Panc1 (cell line): ENCODE measurements around the gene TRPM1. TPM values are rescaled to one million over a fixed set of nuclear protein-coding genes. Genes with fewer than 3 reads are reported as not detected.

Source experiments
- ATAC-seq: fragments of 200-7000 bp; cut with Tn5 transposase; 2 replicates; pipeline ENCODE4 v1.9.1; 2020; ENCODE audit warnings: mild to moderate bottlenecking, moderate library complexity
- BruUV-seq: library from RNA; stranded (reverse); fragments of 400-500 nt; replicated peaks from 2 replicates; lab custom pipeline; 2021; lab: Mats Ljungman, UMichigan
- CTCF ChIA-PET: fragments of 300-600 bp; sonication (Branson Sonifier 250); formaldehyde crosslinking; loops from one replicate; lab custom pipeline; 2022; ENCODE audit warnings: antibody characterized with exemption; lab: Charles Lee
- POLR2A ChIA-PET: fragments of 300-600 bp; sonication (Branson Sonifier 250); formaldehyde crosslinking; loops from one replicate; lab custom pipeline; 2022; ENCODE audit warnings: antibody characterized with exemption; lab: Charles Lee
- DNase-seq: peaks from one replicate; pipeline ENCODE4 v3.0.0-alpha.2; 2010; ENCODE audit warnings: low read depth, low spot score
- H3K27ac ChIP-seq: 2 replicates; pipeline ENCODE4 v1.5.1; 2011; ENCODE audit warnings: mild to moderate bottlenecking, low read length, inconsistent platforms
- H3K27me3 ChIP-seq: fragments of 200-500 bp; sonication (Bioruptor generic); 2 replicates; pipeline ENCODE4 v1.6.0; 2014; ENCODE audit warnings: low read length, inconsistent platforms; ENCODE audit not compliant: control insufficient read depth, insufficient read depth
- H3K36me3 ChIP-seq: fragments of 200-500 bp; sonication (Bioruptor generic); 2 replicates; pipeline ENCODE4 v1.5.1; 2014; ENCODE audit warnings: inconsistent platforms, mild to moderate bottlenecking, low read length, moderate library complexity; ENCODE audit not compliant: control insufficient read depth, insufficient read depth
- H3K4me1 ChIP-seq: 2 replicates; pipeline ENCODE4 v1.5.1; 2011; ENCODE audit warnings: inconsistent platforms, mild to moderate bottlenecking, low read length, moderate library complexity; ENCODE audit not compliant: control insufficient read depth, insufficient read depth
- H3K4me3 ChIP-seq, 2 experiments: 2 replicates each; pipeline ENCODE4 v1.5.1; 2011 to 2012; ENCODE audit warnings: low read depth in 2 of 2, low read length in 2 of 2, mild to moderate bottlenecking in 2 of 2, inconsistent platforms in 1 of 2, moderate library complexity in 1 of 2
- H3K9me3 ChIP-seq: fragments of 200-500 bp; sonication (Bioruptor generic); 2 replicates; pipeline ENCODE4 v1.5.1; 2014; ENCODE audit warnings: low read depth, mild to moderate bottlenecking, inconsistent platforms, low read length, moderate library complexity; ENCODE audit not compliant: control insufficient read depth, insufficient read depth
- CTCF ChIP-seq: fragments of 450-650 bp; IDR thresholded peaks from 2 replicates; pipeline ENCODE4 v1.5.1; 2017; ENCODE audit warnings: mild to moderate bottlenecking
- POLR2AphosphoS5 ChIP-seq: IDR thresholded peaks from 2 replicates; pipeline ENCODE4 v1.6.1; 2012; ENCODE audit warnings: mild to moderate bottlenecking, low read depth, low read length, moderate library complexity
- SIN3A ChIP-seq: IDR thresholded peaks from 2 replicates; pipeline ENCODE4 v1.6.1; 2012; ENCODE audit warnings: low read depth, mild to moderate bottlenecking, low read length, moderate library complexity, borderline replicate concordance; ENCODE audit not compliant: insufficient read depth
- TCF7L2 ChIP-seq: IDR thresholded peaks from 2 replicates; pipeline ENCODE4 v1.6.1; 2011; ENCODE audit warnings: mild to moderate bottlenecking, low read depth, low read length, inconsistent platforms
- in situ Hi-C: cut with HindIII; loops from 2 replicates; pipeline ENCODE4 v1.10.0; 2016; ENCODE audit warnings: low sequenced_read_pairs, low pct_unique_long_range_greater_than_20kb
- intact Hi-C: fragments of 100-400 bp; cut with micrococcal nuclease; formaldehyde crosslinking; loops from one replicate; pipeline ENCODE4 v1.10.0; 2022; ENCODE audit not compliant: unreplicated experiment
- total RNA-seq: library from RNA; stranded (reverse); gene quantifications from one replicate; pipeline ENCODE4 v1.2.1, GENCODE V29; 2021; ENCODE audit not compliant: unreplicated experiment
- TF ChIP-seq, protein P1 (sequence below), 2 experiments: IDR thresholded peaks; 2 replicates each; pipeline ENCODE4 v1.6.1; 2011 to 2012; ENCODE audit warnings: low read depth in 2 of 2, control low read depth in 1 of 2, low read length in 1 of 2, mild to moderate bottlenecking in 1 of 2, moderate library complexity in 1 of 2; ENCODE audit not compliant: insufficient read depth in 1 of 2

Gene TRPM1
- total RNA-seq, 1 experiment from 2014 or later, result not detected

DNA sequence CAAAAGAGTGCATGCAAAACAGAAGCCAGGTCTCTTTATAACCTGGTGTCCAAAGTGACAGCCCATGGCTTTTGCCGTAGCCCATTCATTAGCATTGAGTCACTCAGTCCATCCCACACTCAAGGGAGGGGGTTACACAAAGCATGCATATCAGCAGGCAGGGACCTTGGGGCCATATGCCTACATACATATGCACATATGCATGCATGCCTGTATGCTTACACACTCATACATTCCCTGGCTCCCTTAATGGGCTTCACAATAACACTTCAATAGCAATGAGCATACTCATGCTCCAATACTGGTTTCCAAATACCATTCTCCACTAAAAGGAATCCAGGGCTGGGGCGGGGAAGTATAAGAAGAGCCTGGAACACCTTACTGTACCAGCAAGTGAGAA, 22.0 kb downstream of the TRPM1 start:
- ChIA-PET CTCF (no interaction called here), POLR2A (no interaction called here)
- no peak for ATAC-seq

DNA sequence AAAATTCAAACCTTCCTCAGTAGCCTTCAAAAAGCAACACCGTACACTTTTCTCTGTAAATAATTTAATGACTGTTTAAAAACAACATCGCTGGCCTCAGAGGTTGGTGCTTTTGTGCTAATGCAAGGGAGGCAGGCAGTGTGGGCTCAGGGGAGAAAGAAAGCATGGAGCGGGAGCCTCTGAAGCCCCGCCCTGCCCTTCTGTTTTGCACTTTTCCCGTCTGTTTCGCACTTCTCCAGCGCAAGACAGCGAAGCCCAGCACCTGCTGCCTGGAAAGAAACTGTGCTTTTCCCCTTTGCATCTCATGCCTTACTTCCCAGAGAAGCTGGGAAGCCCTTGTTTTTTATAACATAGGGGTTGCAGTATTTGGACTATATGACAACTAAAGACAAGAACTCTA, 23.1 kb downstream of the TRPM1 start:
- BruUV-seq, result no TSS peak
- TF ChIP-seq SIN3A, result no peak
- no peak for TF ChIP-seq POLR2AphosphoS5
- no peak for TF ChIP-seq TCF7L2
- TF ChIP-seq CTCF, result no peak
- TF ChIP-seq, protein P1, sequence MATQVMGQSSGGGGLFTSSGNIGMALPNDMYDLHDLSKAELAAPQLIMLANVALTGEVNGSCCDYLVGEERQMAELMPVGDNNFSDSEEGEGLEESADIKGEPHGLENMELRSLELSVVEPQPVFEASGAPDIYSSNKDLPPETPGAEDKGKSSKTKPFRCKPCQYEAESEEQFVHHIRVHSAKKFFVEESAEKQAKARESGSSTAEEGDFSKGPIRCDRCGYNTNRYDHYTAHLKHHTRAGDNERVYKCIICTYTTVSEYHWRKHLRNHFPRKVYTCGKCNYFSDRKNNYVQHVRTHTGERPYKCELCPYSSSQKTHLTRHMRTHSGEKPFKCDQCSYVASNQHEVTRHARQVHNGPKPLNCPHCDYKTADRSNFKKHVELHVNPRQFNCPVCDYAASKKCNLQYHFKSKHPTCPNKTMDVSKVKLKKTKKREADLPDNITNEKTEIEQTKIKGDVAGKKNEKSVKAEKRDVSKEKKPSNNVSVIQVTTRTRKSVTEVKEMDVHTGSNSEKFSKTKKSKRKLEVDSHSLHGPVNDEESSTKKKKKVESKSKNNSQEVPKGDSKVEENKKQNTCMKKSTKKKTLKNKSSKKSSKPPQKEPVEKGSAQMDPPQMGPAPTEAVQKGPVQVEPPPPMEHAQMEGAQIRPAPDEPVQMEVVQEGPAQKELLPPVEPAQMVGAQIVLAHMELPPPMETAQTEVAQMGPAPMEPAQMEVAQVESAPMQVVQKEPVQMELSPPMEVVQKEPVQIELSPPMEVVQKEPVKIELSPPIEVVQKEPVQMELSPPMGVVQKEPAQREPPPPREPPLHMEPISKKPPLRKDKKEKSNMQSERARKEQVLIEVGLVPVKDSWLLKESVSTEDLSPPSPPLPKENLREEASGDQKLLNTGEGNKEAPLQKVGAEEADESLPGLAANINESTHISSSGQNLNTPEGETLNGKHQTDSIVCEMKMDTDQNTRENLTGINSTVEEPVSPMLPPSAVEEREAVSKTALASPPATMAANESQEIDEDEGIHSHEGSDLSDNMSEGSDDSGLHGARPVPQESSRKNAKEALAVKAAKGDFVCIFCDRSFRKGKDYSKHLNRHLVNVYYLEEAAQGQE (IDR thresholded peaks at IDR 0.05; ENCODE audit: insufficient read depth in 1 of 2, low read depth in 2 of 2, low read length in 1 of 2), result no peak
- H3K9me3 ChIP-seq, result no peaks in the 10 kb centered on the region
- ATAC-seq (no peak), DNase-seq (no peak)
- H3K27me3 ChIP-seq, result no peaks in the 10 kb centered on the region; the same call in 1 of the 2 replicates
- ChIA-PET CTCF (no interaction called here), POLR2A (no interaction called here)
- no peaks in the 10 kb centered on the region for H3K36me3 ChIP-seq
- intact Hi-C loops (no loop called here), in situ Hi-C loops (no loop called here)
- H3K4me3 ChIP-seq, result no peak overlapping the region
- no peak overlapping the region for H3K27ac ChIP-seq
- peaks cover 6% of the 10 kb centered on the region for H3K4me1 ChIP-seq

More for the DNA sequence above, 22.0 kb downstream of the TRPM1 start:
- BruUV-seq, result no TSS peak
- in situ Hi-C loops (no loop called here), intact Hi-C loops (no loop called here)
- Histone ChIP-seq H3K4me3 (no peak overlapping the region), H3K27me3 (no peaks in the 10 kb centered on the region), H3K9me3 (no peaks in the 10 kb centered on the region), H3K36me3 (no peaks in the 10 kb centered on the region), H3K4me1 (peaks cover 6% of the 10 kb centered on the region), H3K27ac (no peak overlapping the region)
- TF ChIP-seq POLR2AphosphoS5, result no peak
- TF ChIP-seq, protein P1 (IDR thresholded peaks at IDR 0.05; ENCODE audit: insufficient read depth in 1 of 2, low read depth in 2 of 2, low read length in 1 of 2), result no peak
- no peak for DNase-seq
